T-cell (primary cell): Measurements from ENCODE around the gene ERN1. TPM values are rescaled to one million over a fixed set of nuclear protein-coding genes. Genes with fewer than 3 reads are reported as not detected.

ENCODE experiments used
- ATAC-seq, 4 experiments: fragments of 200-7000 bp in 3 of 4; fragments of 150-1000 bp in 1 of 4; cut with Tn5 transposase; replicated peaks in 1 of 4; 1 replicate in 3 of 4; 2 replicates in 1 of 4; pipeline ENCODE4 v1.10.0; 2021; ENCODE audit warnings: moderate library complexity in 3 of 4, mild to moderate bottlenecking in 2 of 4, moderate number of reproducible peaks in 1 of 4
- CTCF ChIA-PET, 2 donors: fragments of 300-600 bp; sonication (Branson Sonifier 250); formaldehyde crosslinking; loops; one replicate each; lab custom pipeline; 2022; ENCODE audit warnings: antibody characterized with exemption in 2 of 2; lab: Charles Lee
- POLR2A ChIA-PET, 2 donors: fragments of 300-600 bp; sonication (Branson Sonifier 250); formaldehyde crosslinking; loops; one replicate each; lab custom pipeline; 2022; ENCODE audit warnings: antibody characterized with exemption in 2 of 2; lab: Charles Lee
- DNase-seq, 35 experiments: peaks; one replicate each; pipeline versions ENCODE4 v3.0.0 to v3.0.0-alpha.2; 2013 to 2023
- H3K27ac ChIP-seq: one replicate; pipeline ENCODE4 v1.5.1; 2013; ENCODE audit warnings: low read length
- H3K27me3 ChIP-seq, 2 experiments: replicated peaks in 1 of 2; 1 replicate in 1 of 2; 2 replicates in 1 of 2; pipeline versions ENCODE4 v1.6.1 to v1.7.0; 2013; ENCODE audit warnings: low read length in 1 of 2, mixed read lengths in 1 of 2; ENCODE audit not compliant: control insufficient read depth in 2 of 2, insufficient read depth in 2 of 2; ENCODE audit errors: extremely low read depth in 1 of 2
- H3K36me3 ChIP-seq, 2 donors: 1 replicate in 1 of 2; 2 replicates in 1 of 2; pipeline versions ENCODE4 v1.6.1 to v1.7.0; 2013; ENCODE audit warnings: low read length in 1 of 2; ENCODE audit not compliant: control insufficient read depth in 2 of 2, insufficient read depth in 1 of 2; ENCODE audit errors: extremely low read depth in 1 of 2
- H3K4me1 ChIP-seq, 2 experiments: 1 replicate in 1 of 2; 2 replicates in 1 of 2; pipeline versions ENCODE4 v1.6.1 to v1.7.0; 2013; ENCODE audit warnings: low read length in 2 of 2, mixed read lengths in 1 of 2; ENCODE audit not compliant: insufficient read depth in 2 of 2, control insufficient read depth in 1 of 2; ENCODE audit errors: extremely low read depth in 1 of 2
- H3K4me3 ChIP-seq, 2 donors: 1 replicate in 1 of 2; 2 replicates in 1 of 2; pipeline versions ENCODE4 v1.5.1 to v1.7.0; 2013; ENCODE audit warnings: mild to moderate bottlenecking in 2 of 2, low read length in 1 of 2, moderate library complexity in 1 of 2; ENCODE audit not compliant: control insufficient read depth in 1 of 2; ENCODE audit errors: extremely low read depth in 1 of 2
- H3K9me3 ChIP-seq: 2 replicates; pipeline ENCODE4 v1.7.0; 2013
- H3K27ac Mint-ChIP-seq, 2 donors: one replicate each; pipeline ENCODE4 v1.8.0; 2020 to 2021; ENCODE audit warnings: mild to moderate bottlenecking in 2 of 2, mixed read lengths in 2 of 2
- H3K27me3 Mint-ChIP-seq, 2 donors: one replicate each; pipeline ENCODE4 v1.8.0; 2021 to 2022; ENCODE audit warnings: mixed read lengths in 2 of 2
- H3K36me3 Mint-ChIP-seq: one replicate; pipeline ENCODE4 v1.8.0; 2021; ENCODE audit warnings: mixed read lengths
- H3K4me1 Mint-ChIP-seq, 3 donors: one replicate each; pipeline ENCODE4 v1.8.0; 2020 to 2022; ENCODE audit warnings: mixed read lengths in 3 of 3, mild to moderate bottlenecking in 1 of 3
- H3K4me3 Mint-ChIP-seq, 3 donors: one replicate each; pipeline ENCODE4 v1.8.0; 2020 to 2022; ENCODE audit warnings: mild to moderate bottlenecking in 3 of 3, mixed read lengths in 3 of 3, moderate library complexity in 3 of 3
- H3K9me3 Mint-ChIP-seq, 3 donors: one replicate each; pipeline ENCODE4 v1.8.0; 2020 to 2022; ENCODE audit warnings: mixed read lengths in 3 of 3
- WGBS: methylation state at CpG from one replicate; pipeline ENCODE4 v1.1.5; 2013; ENCODE audit warnings: missing lambda C conversion rate; ENCODE audit not compliant: insufficient coverage; 5-methylcytosine and 5-hydroxymethylcytosine counted together
- total RNA-seq, 35 experiments: library from RNA in 6 of 35; stranded (reverse) in 6 of 35; fragments of 120-200 nt in 1 of 35; gene quantifications; one replicate each; pipeline versions ENCODE4 v1.2.1 to v1.2.4 and lab custom pipeline; 2013 to 2026

ERN1 gene
- total RNA-seq, 5 donors from 2014 or later (not counting 1 experiment from before 2014, with no cell fraction given), result 71.2 to 146 (median 112) TPM

DNA sequence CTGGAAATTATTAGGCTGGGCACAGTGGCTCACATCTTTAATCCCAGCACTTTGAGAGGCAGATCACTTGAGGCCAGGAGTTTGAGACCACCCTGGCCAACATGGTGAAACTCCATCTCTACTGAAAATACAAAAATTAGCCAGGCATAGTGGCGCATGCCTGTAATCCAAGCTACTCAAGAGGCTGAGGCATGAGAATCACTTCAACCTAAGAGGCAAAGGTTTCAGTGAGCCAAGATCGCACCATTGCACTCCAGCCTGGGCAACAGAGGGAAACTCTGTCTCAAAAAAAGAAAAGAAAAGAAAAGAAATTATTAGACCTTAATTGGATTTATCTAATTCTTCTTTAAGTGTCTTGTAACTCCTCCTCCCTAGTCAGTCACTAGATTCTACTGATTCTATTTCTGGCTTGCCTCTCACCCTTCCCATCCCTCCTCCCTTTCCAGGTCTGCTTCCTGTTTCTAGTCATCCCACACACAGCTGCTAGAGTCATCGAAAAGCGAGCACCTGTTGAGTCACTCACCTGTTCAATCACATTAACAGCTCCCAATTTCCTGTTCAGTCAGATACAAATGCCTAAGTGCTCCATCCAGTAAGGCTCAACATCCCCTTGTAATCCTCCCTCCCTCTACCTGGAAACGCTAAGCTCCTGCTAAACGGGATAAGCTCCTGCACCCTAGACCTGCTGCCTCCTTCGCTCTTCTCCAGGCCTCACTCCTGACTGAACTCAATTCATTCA lies 34.6 kb downstream of the ERN1 start:
- peaks cover 59% of the 10 kb centered on the region for H3K36me3 Mint-ChIP-seq
- no peak overlapping the region for H3K4me3 ChIP-seq
- peak overlapping the region in 1 of 3 donors; percentile 33 for H3K4me3 Mint-ChIP-seq
- no peak overlapping the region for H3K27ac ChIP-seq
- ChIA-PET CTCF (interaction anchor here in 1 of 2 donors (1.3 kb wide), 1 partner anchor 148 kb away, joined by 4 read pairs; no protein-coding TSS in a partner anchor), POLR2A (interaction anchor here (0.6 kb wide), 2 partner anchors 34 to 39 kb away, joined by 6 to 7 read pairs; no protein-coding TSS in a partner anchor)
- no peaks in the 10 kb centered on the region for H3K9me3 ChIP-seq
- ATAC-seq (no peak), DNase-seq (no peak)
- peaks cover 8 to 29% of the 10 kb centered on the region in 2 experiments for H3K4me1 ChIP-seq
- WGBS, result 59% methylated on average over 5 of the region's 7 CpGs
- no peaks in the 10 kb centered on the region for H3K27me3 ChIP-seq
- H3K9me3 Mint-ChIP-seq, result no peaks in the 10 kb centered on the region
- peak overlapping the region; percentile 56 to 74 for H3K27ac Mint-ChIP-seq
- H3K27me3 Mint-ChIP-seq, result no peaks in the 10 kb centered on the region
- H3K4me1 Mint-ChIP-seq, result peaks cover 60 to 87% (median 73%) of the 10 kb centered on the region in 3 donors
- H3K36me3 ChIP-seq, result peaks cover 5 to 29% of the 10 kb centered on the region in 2 donors

DNA sequence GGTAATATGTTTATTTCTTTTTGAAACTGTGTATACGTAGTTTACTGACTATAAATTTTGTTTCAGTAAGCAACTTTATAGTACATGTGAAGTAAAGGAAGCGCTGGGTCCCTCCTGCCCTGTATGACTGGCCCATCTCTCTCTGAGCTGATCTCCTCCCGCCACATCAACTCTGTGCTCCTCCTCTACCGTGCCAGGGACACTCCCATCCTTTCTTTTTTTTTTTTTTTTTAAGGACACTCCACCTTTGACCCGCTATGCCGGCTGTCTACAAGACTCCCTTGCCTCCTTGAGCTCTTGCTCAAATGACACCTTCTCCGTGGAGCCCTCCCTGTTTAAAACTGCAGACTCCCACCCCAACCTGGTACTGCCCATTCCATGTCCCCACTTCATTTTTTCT lies 35.5 kb downstream of the ERN1 start:
- Histone ChIP-seq H3K27ac (no peak overlapping the region), H3K36me3 (peaks cover 5 to 26% of the 10 kb centered on the region in 2 donors), H3K27me3 (no peaks in the 10 kb centered on the region), H3K4me3 (no peak overlapping the region), H3K4me1 (peaks cover 8 to 20% of the 10 kb centered on the region in 2 experiments), H3K9me3 (no peaks in the 10 kb centered on the region)
- POLR2A ChIA-PET, result interaction anchor here (0.6 kb wide), 2 partner anchors 33 to 38 kb away, joined by 6 to 7 read pairs; no protein-coding TSS in a partner anchor
- Mint-ChIP-seq H3K4me3 (no peak overlapping the region), H3K4me1 (peaks cover 66 to 88% (median 71%) of the 10 kb centered on the region in 3 donors), H3K27ac (peak overlapping the region; percentile 36 to 64), H3K9me3 (no peaks in the 10 kb centered on the region), H3K36me3 (peaks cover 56% of the 10 kb centered on the region), H3K27me3 (no peaks in the 10 kb centered on the region)
- ATAC-seq (no peak), DNase-seq (no peak)
- 98% methylated on average over 5 of the region's 7 CpGs for WGBS
- CTCF ChIA-PET, result no interaction called here

DNA sequence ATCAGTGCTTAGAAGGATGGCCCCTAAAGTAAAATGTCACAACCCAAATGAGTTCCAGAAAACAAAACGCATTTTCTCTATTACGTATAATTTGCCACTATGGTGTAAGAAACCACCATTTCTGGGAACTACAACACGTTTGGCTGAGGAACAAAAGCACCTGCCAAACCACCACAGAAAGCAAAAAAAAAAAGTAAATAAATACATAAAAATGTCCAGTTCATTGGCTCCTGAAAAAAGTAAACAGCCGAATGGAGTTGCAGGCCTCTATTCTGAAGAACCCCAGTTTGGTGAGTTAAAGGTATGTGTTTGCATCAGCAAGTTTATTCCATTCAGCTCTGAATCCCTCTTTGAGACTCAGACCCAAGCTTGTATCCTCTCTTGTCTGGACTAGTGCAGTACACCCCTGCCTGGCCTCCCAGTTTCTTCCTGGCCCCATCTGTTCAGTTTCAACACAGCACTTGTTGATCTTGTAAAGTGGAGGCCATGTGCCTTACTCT lies 36.9 kb downstream of the ERN1 start:
- H3K4me3 ChIP-seq, result no peak overlapping the region
- H3K36me3 Mint-ChIP-seq, result peaks cover 60% of the 10 kb centered on the region
- WGBS, result 100% methylated on average over 1 of the region's 4 CpGs
- H3K4me1 ChIP-seq, result peaks cover 12 to 27% of the 10 kb centered on the region in 2 experiments
- peaks cover 70 to 89% (median 74%) of the 10 kb centered on the region in 3 donors for H3K4me1 Mint-ChIP-seq
- no peaks in the 10 kb centered on the region for H3K9me3 ChIP-seq
- peak overlapping the region; percentile 16 for H3K27ac ChIP-seq
- H3K36me3 ChIP-seq, result peaks cover 5 to 26% of the 10 kb centered on the region in 2 donors
- H3K27me3 ChIP-seq, result no peaks in the 10 kb centered on the region
- DNase-seq (no peak), ATAC-seq (no peak)
- ChIA-PET POLR2A (interaction anchor here in 1 of 2 donors (0.6 kb wide), 1 partner anchor 9 kb away, joined by 4 read pairs; no protein-coding TSS in a partner anchor), CTCF (interaction anchor here in 1 of 2 donors (0.7 to 1.8 kb wide), 5 partner anchors 11 to 143 kb away, joined by 3 to 7 read pairs (median 4); no protein-coding TSS in a partner anchor)
- no peaks in the 10 kb centered on the region for H3K9me3 Mint-ChIP-seq
- no peaks in the 10 kb centered on the region for H3K27me3 Mint-ChIP-seq
- H3K27ac Mint-ChIP-seq, result peak overlapping the region; percentile 59 to 96
- no peak overlapping the region for H3K4me3 Mint-ChIP-seq

DNA sequence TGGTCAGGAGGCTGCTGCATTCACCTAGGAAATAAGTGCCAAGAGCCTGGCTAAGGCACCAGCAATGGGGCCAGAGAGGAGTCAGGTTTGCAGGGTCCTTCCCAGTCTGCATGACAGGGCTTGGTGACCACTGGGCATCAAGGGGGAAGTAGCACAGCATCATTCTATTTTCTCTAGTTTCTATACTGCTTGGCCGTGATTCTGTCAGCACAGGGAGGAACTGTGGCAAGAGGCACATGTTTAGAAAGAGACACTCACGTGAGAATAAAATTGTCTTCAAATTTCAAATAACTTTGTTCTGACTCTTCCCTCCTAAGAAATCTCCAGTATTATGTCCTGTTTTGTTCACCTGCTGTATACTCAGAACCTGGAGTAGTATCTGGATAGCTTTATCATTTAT lies 37.8 kb downstream of the ERN1 start:
- Mint-ChIP-seq H3K27me3 (no peaks in the 10 kb centered on the region), H3K27ac (peak overlapping the region in 1 of 2 donors; percentile 96), H3K4me3 (no peak overlapping the region), H3K36me3 (peaks cover 56% of the 10 kb centered on the region), H3K4me1 (peaks cover 73 to 90% (median 74%) of the 10 kb centered on the region in 3 donors), H3K9me3 (no peaks in the 10 kb centered on the region)
- Histone ChIP-seq H3K27me3 (no peaks in the 10 kb centered on the region), H3K27ac (peak overlapping the region; percentile 16), H3K4me1 (peaks cover 16 to 35% of the 10 kb centered on the region in 2 experiments), H3K9me3 (no peaks in the 10 kb centered on the region), H3K4me3 (no peak overlapping the region), H3K36me3 (peaks cover 5 to 20% of the 10 kb centered on the region in 2 donors)
- ATAC-seq (no peak), DNase-seq (no peak)
- WGBS, result no CpG with 5 or more reads among the region's 2 CpGs
- CTCF ChIA-PET, result interaction anchor here in 1 of 2 donors (0.6 to 1.8 kb wide), 3 partner anchors 10 to 1020 kb away, joined by 3 to 7 read pairs (median 6); no protein-coding TSS in a partner anchor
- POLR2A ChIA-PET, result no interaction called here

DNA sequence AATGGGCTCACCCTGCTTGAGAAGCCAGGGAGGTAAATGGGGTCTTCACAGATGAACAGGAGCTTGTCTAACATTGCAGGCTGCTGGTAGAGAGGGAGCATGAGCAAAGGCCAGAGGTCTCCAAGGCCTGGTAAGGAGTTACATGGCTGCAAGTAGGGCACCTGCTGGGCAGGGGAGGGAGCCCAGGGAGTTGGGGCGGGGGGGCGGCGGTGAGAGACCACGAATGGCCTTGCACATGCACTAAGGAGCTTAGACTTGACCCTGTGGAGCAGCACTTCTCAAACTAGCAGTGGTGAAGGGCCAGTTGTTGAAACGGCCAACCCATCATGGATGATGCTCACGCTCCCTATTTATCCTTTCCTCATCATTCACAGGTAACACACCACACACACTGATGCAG lies 38.4 kb downstream of the ERN1 start:
- Histone ChIP-seq H3K9me3 (no peaks in the 10 kb centered on the region), H3K36me3 (peaks cover 2 to 14% of the 10 kb centered on the region in 2 donors), H3K27ac (peak overlapping the region; percentile 47), H3K27me3 (no peaks in the 10 kb centered on the region), H3K4me1 (peaks cover 16 to 37% of the 10 kb centered on the region in 2 experiments), H3K4me3 (no peak overlapping the region)
- WGBS, result 82% methylated on average over 5 of the region's 6 CpGs
- Mint-ChIP-seq H3K36me3 (peaks cover 52% of the 10 kb centered on the region), H3K27ac (peak overlapping the region; percentile 92 to 96), H3K4me1 (peaks cover 69 to 88% (median 71%) of the 10 kb centered on the region in 3 donors), H3K27me3 (no peaks in the 10 kb centered on the region), H3K4me3 (peak overlapping the region in 1 of 3 donors; percentile 11), H3K9me3 (no peaks in the 10 kb centered on the region)
- DNase-seq (no peak), ATAC-seq (no peak)
- POLR2A ChIA-PET, result interaction anchor here in 1 of 2 donors (0.6 kb wide), 1 partner anchor 20 kb away, joined by 6 read pairs; no protein-coding TSS in a partner anchor
- CTCF ChIA-PET, result no interaction called here

DNA sequence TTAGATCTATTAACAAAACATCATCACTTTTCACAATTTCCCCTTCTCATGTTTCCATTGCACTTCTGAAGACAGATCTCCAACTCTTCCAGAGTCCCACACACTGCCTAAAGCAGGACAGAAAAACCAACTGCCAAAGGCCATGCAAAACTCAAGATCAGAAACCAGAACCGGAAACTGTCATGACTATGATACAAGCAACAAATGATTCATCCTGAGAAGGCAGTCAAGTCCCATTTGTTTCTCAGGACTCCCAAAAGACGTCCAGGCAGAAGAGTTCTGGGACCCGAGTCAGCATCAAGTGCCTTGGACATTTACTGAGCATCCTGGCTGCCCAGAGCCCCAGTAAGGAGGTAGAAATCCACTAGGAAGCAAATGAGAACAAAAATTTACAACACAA lies 38.8 kb downstream of the ERN1 start:
- Histone ChIP-seq H3K27me3 (no peaks in the 10 kb centered on the region), H3K9me3 (no peaks in the 10 kb centered on the region), H3K4me3 (no peak overlapping the region), H3K36me3 (peaks cover 2 to 11% of the 10 kb centered on the region in 2 donors), H3K4me1 (peaks cover 16 to 37% of the 10 kb centered on the region in 2 experiments), H3K27ac (peak overlapping the region; percentile 47)
- peak; percentile 42 to 75 (median 64) for ATAC-seq
- Mint-ChIP-seq H3K27ac (peak overlapping the region; percentile 92 to 96), H3K9me3 (no peaks in the 10 kb centered on the region), H3K27me3 (no peaks in the 10 kb centered on the region), H3K36me3 (peaks cover 48% of the 10 kb centered on the region), H3K4me3 (peak overlapping the region in 2 of 3 donors; percentile 11 to 56), H3K4me1 (peaks cover 67 to 84% (median 70%) of the 10 kb centered on the region in 3 donors)
- WGBS, result 9% methylated on average over 3 of the region's 3 CpGs
- peak in 2 of 35 experiments; percentile 15 to 35 for DNase-seq
- ChIA-PET POLR2A (interaction anchor here in 1 of 2 donors (0.6 kb wide), 1 partner anchor 20 kb away, joined by 6 read pairs; no protein-coding TSS in a partner anchor), CTCF (no interaction called here)
